HEK293 (cell line): ENCODE data around the gene OR8B4.

Experiments
- AEBP2 ChIP-seq: fragments of 450-650 bp; formaldehyde crosslinking; IDR thresholded peaks from 2 replicates; pipeline ENCODE4 v1.5.1; 2016; ENCODE audit warnings: missing biosample characterization, missing genetic modification characterization, borderline replicate concordance
- CTCF ChIP-seq: fragments of 450-650 bp; formaldehyde crosslinking; IDR thresholded peaks from 2 replicates; pipeline ENCODE4 v1.5.1; 2016; ENCODE audit warnings: missing biosample characterization, missing genetic modification characterization
- REST ChIP-seq: fragments of 450-650 bp; formaldehyde crosslinking; IDR thresholded peaks from 2 replicates; pipeline ENCODE4 v1.5.1; 2016; ENCODE audit warnings: missing biosample characterization, missing genetic modification characterization
- TCF7L2 ChIP-seq: IDR thresholded peaks from 2 replicates; pipeline ENCODE4 v1.6.1; 2011; ENCODE audit warnings: low read depth, mild to moderate bottlenecking, inconsistent platforms, low read length, moderate library complexity, borderline replicate concordance
- ZNF146 ChIP-seq: fragments of 450-650 bp; formaldehyde crosslinking; IDR thresholded peaks from 2 replicates; pipeline ENCODE4 v1.5.1; 2016; ENCODE audit warnings: missing biosample characterization, missing genetic modification characterization
- ZNF248 ChIP-seq: fragments of 450-650 bp; formaldehyde crosslinking; IDR thresholded peaks from 2 replicates; pipeline ENCODE4 v1.5.1; 2017; ENCODE audit warnings: missing biosample characterization, missing genetic modification characterization
- ZNF302 ChIP-seq: fragments of 450-650 bp; formaldehyde crosslinking; IDR thresholded peaks from 2 replicates; pipeline ENCODE4 v1.5.1; 2016; ENCODE audit warnings: missing biosample characterization, missing genetic modification characterization, low read depth
- ZNF513 ChIP-seq: fragments of 450-650 bp; IDR thresholded peaks from 2 replicates; pipeline ENCODE4 v1.5.1; 2018; ENCODE audit warnings: missing biosample characterization, missing genetic modification characterization
- ZNF558 ChIP-seq: fragments of 450-650 bp; formaldehyde crosslinking; IDR thresholded peaks from 2 replicates; pipeline ENCODE4 v1.5.1; 2016; ENCODE audit warnings: missing biosample characterization, missing genetic modification characterization
- TF ChIP-seq, protein P1 (sequence below): fragments of 450-650 bp; formaldehyde crosslinking; IDR thresholded peaks from 2 replicates; pipeline ENCODE4 v1.5.1; 2016; ENCODE audit warnings: missing biosample characterization, missing genetic modification characterization
- TF ChIP-seq, protein P2 (sequence below): fragments of 450-650 bp; formaldehyde crosslinking; optimal IDR thresholded peaks from 2 replicates; pipeline ENCODE3; 2016; ENCODE audit warnings: missing biosample characterization, mild to moderate bottlenecking, missing genetic modification characterization
- TF ChIP-seq, protein P3 (sequence below): sonication (generic); formaldehyde crosslinking; IDR thresholded peaks from 2 replicates; pipeline ENCODE4 v1.8.1; 2022; ENCODE audit warnings: mild to moderate bottlenecking, moderate library complexity, missing genetic modification reagents

GRCh38 chr11:124402326-124402922, 22.2 kb downstream of the OR8B4 start:
- TF ChIP-seq ZNF558: no peak
- no peak for TF ChIP-seq ZNF302 (tag by site-specific recombination)
- TF ChIP-seq, protein P1, sequence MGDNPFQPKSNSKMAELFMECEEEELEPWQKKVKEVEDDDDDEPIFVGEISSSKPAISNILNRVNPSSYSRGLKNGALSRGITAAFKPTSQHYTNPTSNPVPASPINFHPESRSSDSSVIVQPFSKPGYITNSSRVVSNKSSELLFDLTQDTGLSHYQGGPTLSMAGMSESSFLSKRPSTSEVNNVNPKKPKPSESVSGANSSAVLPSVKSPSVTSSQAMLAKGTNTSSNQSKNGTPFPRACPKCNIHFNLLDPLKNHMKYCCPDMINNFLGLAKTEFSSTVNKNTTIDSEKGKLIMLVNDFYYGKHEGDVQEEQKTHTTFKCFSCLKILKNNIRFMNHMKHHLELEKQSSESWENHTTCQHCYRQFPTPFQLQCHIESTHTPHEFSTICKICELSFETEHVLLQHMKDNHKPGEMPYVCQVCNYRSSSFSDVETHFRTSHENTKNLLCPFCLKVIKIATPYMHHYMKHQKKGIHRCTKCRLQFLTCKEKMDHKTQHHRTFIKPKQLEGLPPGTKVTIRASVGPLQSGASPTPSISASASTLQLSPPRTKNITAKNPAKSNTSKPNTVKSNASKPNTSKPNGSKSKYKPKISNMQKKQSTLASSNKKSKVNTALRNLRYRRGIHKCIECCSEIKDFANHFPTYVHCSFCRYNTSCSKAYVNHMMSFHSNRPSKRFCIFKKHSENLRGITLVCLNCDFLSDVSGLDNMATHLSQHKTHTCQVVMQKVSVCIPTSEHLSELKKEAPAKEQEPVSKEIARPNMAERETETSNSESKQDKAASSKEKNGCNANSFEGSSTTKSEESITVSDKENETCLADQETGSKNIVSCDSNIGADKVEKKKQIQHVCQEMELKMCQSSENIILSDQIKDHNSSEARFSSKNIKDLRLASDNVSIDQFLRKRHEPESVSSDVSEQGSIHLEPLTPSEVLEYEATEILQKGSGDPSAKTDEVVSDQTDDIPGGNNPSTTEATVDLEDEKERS (tag by site-specific recombination): no peak
- TF ChIP-seq, protein P2, sequence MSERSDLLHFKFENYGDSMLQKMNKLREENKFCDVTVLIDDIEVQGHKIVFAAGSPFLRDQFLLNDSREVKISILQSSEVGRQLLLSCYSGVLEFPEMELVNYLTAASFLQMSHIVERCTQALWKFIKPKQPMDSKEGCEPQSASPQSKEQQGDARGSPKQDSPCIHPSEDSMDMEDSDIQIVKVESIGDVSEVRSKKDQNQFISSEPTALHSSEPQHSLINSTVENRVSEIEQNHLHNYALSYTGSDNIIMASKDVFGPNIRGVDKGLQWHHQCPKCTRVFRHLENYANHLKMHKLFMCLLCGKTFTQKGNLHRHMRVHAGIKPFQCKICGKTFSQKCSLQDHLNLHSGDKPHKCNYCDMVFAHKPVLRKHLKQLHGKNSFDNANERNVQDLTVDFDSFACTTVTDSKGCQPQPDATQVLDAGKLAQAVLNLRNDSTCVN (tag by site-specific recombination): no peak
- no peak for TF ChIP-seq CTCF (tag by site-specific recombination)
- TF ChIP-seq ZNF248: no peak
- TF ChIP-seq REST: no peak
- no peak for TF ChIP-seq ZNF146
- TF ChIP-seq AEBP2 (tag by site-specific recombination): no peak
- no peak for TF ChIP-seq TCF7L2
- TF ChIP-seq ZNF513 (tag by site-specific recombination): no peak
- TF ChIP-seq, protein P3, sequence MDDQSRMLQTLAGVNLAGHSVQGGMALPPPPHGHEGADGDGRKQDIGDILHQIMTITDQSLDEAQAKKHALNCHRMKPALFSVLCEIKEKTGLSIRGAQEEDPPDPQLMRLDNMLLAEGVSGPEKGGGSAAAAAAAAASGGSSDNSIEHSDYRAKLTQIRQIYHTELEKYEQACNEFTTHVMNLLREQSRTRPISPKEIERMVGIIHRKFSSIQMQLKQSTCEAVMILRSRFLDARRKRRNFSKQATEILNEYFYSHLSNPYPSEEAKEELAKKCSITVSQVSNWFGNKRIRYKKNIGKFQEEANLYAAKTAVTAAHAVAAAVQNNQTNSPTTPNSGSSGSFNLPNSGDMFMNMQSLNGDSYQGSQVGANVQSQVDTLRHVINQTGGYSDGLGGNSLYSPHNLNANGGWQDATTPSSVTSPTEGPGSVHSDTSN (CRISPR knock-in tag): no peak
